HAP-1 (cell line): ENCODE data around the gene APOBEC3A.

Source experiments
- DNase-seq, 2 experiments: peaks; one replicate each; pipeline ENCODE4 v3.0.0-alpha.2; 2016 to 2020; ENCODE audit warnings: low spot score in 2 of 2
- H3K27me3 ChIP-seq: fragments of 250-450 bp; sonication (Bioruptor Pico); 2 replicates; pipeline ENCODE4 v1.5.1; 2020; ENCODE audit warnings: low read depth, mild to moderate bottlenecking, moderate library complexity
- H3K36me3 ChIP-seq: fragments of 250-450 bp; sonication (Bioruptor Pico); replicated peaks from 2 replicates; pipeline ENCODE4 v1.5.1; 2020; ENCODE audit warnings: mild to moderate bottlenecking
- H3K4me1 ChIP-seq: fragments of 250-450 bp; sonication (Bioruptor Pico); 2 replicates; pipeline ENCODE4 v1.5.1; 2020; ENCODE audit warnings: mild to moderate bottlenecking
- H3K4me3 ChIP-seq: fragments of 250-450 bp; sonication (Bioruptor Pico); 2 replicates; pipeline ENCODE4 v1.5.1; 2020; ENCODE audit warnings: mild to moderate bottlenecking, moderate library complexity
- H3K9me3 ChIP-seq: fragments of 250-450 bp; sonication (Bioruptor Pico); 2 replicates; pipeline ENCODE4 v1.5.1; 2020; ENCODE audit warnings: mild to moderate bottlenecking, moderate library complexity
- in situ Hi-C: fragments of 300-500 bp; cut with MboI; formaldehyde crosslinking; loops from 3 replicates; pipeline ENCODE4 v1.14.3; 2020; ENCODE audit warnings: low sequenced_read_pairs, inconsistent platforms, mixed read lengths

Gene APOBEC3A

DNA sequence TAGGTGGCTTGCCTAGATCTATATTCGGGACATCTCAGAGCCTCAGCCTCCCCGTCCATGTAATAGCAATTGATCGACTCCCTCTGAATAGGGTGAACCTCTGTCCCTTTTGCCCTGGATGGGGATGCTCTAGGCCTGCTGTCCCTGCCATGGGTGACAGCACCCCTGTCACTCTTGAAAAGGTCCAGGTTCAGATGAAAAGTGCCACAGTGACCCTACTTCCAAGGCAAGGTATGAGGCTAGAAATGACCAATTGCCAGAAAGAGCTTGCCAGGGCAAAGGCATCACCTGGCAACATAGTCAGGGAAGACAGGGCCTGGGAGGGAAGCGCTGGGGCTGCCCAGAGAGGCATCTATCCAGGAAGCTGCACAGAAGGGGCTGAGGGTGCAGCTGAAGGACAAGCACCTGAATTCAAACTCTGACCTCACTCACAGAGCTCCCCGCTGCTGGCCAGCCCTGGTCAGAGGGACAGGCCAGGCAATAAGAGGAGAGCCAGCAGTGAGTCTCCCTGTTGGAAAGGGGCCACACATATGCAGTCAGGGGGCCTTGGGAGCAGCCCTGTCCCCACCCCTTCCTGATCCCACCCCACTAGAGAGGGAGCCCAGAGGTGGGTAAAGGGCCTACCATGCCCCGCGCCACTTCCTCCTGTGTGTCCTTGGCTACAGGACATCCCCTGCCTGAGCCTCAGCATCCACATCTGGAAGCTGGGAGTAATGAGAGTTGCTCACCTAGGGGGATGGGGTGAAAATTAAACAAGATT lies 9.0 kb upstream of the APOBEC3A start:
- Histone ChIP-seq H3K27me3 (peaks cover 50% of the 10 kb centered on the region), H3K9me3 (no peaks in the 10 kb centered on the region), H3K36me3 (no peaks in the 10 kb centered on the region), H3K4me1 (no peaks in the 10 kb centered on the region), H3K4me3 (no peak overlapping the region)
- no peak for DNase-seq
- in situ Hi-C loops, result no loop called here

DNA sequence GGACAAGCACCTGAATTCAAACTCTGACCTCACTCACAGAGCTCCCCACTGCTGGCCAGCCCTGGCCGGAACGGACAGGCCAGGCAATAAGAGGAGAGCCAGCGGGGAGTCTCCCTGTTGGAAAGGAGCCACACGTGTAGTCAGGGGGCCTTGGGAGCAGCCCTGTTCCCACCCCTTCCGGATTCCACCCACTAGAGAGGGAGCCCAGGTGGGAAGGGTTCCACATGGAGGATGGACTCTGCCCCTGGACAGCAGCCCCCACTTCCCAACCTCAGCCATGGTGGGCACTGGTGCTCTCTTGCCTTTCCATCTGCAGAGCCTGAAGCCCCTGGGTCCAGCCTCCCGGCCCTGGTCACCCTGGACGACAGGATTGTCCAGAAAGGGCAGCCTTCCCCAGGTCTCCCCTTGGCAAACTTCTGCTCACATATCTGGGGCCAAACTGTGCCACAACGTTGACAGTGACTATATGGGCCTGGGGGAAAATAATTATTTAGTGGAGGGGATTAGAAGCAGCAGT lies 7.5 kb upstream of the APOBEC3A start:
- peaks cover 37% of the 10 kb centered on the region for H3K27me3 ChIP-seq
- no peaks in the 10 kb centered on the region for H3K4me1 ChIP-seq
- DNase-seq, result no peak
- no peaks in the 10 kb centered on the region for H3K9me3 ChIP-seq
- in situ Hi-C loops, result no loop called here
- no peak overlapping the region for H3K4me3 ChIP-seq
- no peaks in the 10 kb centered on the region for H3K36me3 ChIP-seq

- DNase-seq, result no peak
- in situ Hi-C loops, result no loop called here
- H3K27me3 ChIP-seq, result peaks cover 33% of the 10 kb centered on the region
Measured at GRCh38 chr22:38950527-38951295, 6.7 kb upstream of the APOBEC3A start.

GRCh38 chr22:38951734-38952133 lies 5.7 kb upstream of the APOBEC3A start:
- no peaks in the 10 kb centered on the region for H3K36me3 ChIP-seq
- no peak overlapping the region for H3K4me3 ChIP-seq
- in situ Hi-C loops, result no loop called here
- peaks cover 25% of the 10 kb centered on the region for H3K27me3 ChIP-seq
- H3K4me1 ChIP-seq, result no peaks in the 10 kb centered on the region
- no peaks in the 10 kb centered on the region for H3K9me3 ChIP-seq
- no peak for DNase-seq

More at GRCh38 chr22:38950527-38951295, 6.7 kb upstream of the APOBEC3A start:
- Histone ChIP-seq H3K36me3 (no peaks in the 10 kb centered on the region), H3K4me1 (no peaks in the 10 kb centered on the region), H3K4me3 (no peak overlapping the region), H3K9me3 (no peaks in the 10 kb centered on the region)

GRCh38 chr22:38952281-38952993 lies 5.0 kb upstream of the APOBEC3A start:
- DNase-seq, result no peak
- no peaks in the 10 kb centered on the region for H3K9me3 ChIP-seq
- H3K27me3 ChIP-seq, result peaks cover 18% of the 10 kb centered on the region
- no peaks in the 10 kb centered on the region for H3K4me1 ChIP-seq
- H3K36me3 ChIP-seq, result no peaks in the 10 kb centered on the region
- in situ Hi-C loops, result no loop called here
- H3K4me3 ChIP-seq, result no peak overlapping the region

DNA sequence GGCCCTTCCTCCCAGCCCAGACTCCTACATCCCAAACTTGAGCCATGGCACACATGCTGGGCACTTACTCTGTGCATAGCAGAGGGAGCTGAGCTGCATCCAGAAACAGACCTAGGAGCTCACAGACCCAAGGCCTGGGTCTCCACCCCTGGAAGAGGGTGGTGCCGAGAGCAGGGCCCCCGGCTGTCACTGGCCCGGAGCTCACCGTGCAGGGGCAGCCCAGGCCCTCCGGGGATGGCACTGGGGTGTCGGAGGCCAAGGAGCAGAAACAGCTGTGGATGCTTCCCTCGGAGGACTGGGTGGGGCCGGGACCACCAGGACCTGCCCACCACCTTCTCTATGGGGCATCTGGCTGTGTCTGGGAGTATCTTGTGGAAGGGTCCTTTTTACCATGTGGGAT lies 4.3 kb upstream of the APOBEC3A start:
- no peaks in the 10 kb centered on the region for H3K9me3 ChIP-seq
- peaks cover 18% of the 10 kb centered on the region for H3K27me3 ChIP-seq
- no peaks in the 10 kb centered on the region for H3K36me3 ChIP-seq
- no peaks in the 10 kb centered on the region for H3K4me1 ChIP-seq
- no peak for DNase-seq
- in situ Hi-C loops, result no loop called here
- no peak overlapping the region for H3K4me3 ChIP-seq

GRCh38 chr22:38953577-38954413 lies 3.6 kb upstream of the APOBEC3A start:
- DNase-seq, result no peak

DNA sequence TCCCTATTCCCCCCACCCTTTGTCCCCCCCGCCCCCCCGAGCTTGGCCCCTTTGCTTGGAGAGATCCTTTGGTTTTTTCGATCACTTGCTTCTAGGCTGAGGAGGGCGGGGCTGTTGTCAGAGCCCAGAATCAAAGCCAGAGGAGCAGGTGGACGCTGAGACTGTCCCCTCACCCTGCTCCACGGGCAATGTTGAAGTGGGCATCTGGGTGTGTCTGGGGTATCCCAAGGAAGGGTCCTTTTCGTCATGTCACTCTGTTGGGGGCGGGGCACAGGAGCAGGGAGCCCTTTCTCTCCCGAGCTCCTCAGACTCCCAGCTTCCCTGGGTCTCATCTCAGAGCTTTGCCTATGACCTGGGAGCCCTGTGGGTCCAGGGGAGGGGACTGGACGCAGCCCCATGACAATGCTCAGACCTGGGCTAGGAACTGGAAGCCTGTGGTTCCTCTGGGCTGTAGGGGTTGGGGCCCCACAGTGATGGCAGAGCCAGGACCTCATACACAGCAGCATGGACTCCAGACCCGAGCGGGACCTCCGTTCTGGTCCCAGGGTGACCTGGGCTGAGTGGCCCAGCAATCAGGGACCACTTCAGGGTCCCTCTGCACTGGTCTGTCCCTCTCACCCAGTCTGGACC lies 2.9 kb upstream of the APOBEC3A start:
- Histone ChIP-seq H3K36me3 (no peaks in the 10 kb centered on the region), H3K27me3 (peaks cover 15% of the 10 kb centered on the region), H3K9me3 (no peaks in the 10 kb centered on the region), H3K4me1 (no peaks in the 10 kb centered on the region), H3K4me3 (no peak overlapping the region)
- DNase-seq, result no peak
- in situ Hi-C loops, result no loop called here

More at GRCh38 chr22:38953577-38954413, 3.6 kb upstream of the APOBEC3A start:
- H3K36me3 ChIP-seq, result no peaks in the 10 kb centered on the region
- no peaks in the 10 kb centered on the region for H3K9me3 ChIP-seq
- no peaks in the 10 kb centered on the region for H3K4me1 ChIP-seq
- H3K27me3 ChIP-seq, result peaks cover 15% of the 10 kb centered on the region
- in situ Hi-C loops, result no loop called here
- H3K4me3 ChIP-seq, result no peak overlapping the region

DNA sequence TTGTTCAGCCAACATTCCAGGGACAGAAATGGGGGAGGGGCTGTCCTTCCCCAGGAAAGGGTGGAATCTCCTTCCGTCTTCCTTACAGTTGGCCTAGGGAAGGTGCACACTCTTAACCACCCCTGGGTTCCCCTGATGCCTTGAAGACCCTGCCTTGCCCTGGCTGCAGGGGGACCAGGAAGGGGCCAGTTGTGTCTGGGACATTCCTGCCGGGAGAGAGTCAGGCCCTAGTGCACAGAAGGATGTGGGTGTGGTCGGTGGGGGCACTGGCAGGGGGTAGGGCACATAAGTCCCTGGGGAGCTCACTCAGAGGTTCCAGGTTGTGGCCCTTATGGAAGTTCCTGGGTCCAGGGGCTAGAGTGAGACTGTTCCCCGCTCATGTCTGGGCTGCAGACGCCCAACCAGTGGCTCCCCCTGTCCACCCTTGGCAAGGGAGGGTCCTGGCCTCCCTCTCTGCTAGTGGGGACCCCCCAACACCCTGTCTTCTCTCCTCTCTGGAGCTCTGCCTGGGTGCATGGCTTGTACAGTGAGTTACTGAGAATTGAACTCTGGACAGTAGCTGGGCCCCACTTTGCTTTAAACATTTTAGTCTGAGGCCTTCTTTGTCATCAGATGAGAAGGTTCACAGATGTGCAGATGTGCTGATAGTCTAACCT lies 2.0 kb upstream of the APOBEC3A start:
- peaks cover 15% of the 10 kb centered on the region for H3K27me3 ChIP-seq
- in situ Hi-C loops, result no loop called here
- no peaks in the 10 kb centered on the region for H3K36me3 ChIP-seq
- H3K4me3 ChIP-seq, result no peak overlapping the region
- no peaks in the 10 kb centered on the region for H3K4me1 ChIP-seq
- no peaks in the 10 kb centered on the region for H3K9me3 ChIP-seq
- DNase-seq, result no peak

DNA sequence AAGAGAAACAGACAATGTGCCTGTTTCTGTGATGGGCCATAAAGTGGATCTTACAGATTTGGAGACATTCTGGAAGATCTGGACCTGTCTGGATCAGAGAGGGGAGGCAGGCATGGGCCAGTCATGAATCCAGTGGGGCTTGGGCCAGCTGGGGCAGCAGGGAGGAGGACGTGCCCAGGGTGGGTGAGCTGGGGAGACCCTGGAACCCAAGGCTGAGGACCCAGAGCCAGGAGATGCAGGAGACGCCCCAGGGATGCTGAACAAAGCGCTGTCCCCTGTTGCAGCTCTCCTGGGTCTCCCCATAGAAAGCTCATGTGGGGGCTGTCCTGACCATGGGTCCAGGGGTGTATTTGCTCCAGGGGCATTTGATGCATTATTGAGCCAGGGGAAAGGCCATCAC lies 1.5 kb upstream of the APOBEC3A start:
- Histone ChIP-seq H3K4me3 (no peak overlapping the region), H3K27me3 (peaks cover 15% of the 10 kb centered on the region), H3K4me1 (no peaks in the 10 kb centered on the region), H3K9me3 (no peaks in the 10 kb centered on the region), H3K36me3 (no peaks in the 10 kb centered on the region)
- no peak for DNase-seq
- in situ Hi-C loops, result no loop called here

DNA sequence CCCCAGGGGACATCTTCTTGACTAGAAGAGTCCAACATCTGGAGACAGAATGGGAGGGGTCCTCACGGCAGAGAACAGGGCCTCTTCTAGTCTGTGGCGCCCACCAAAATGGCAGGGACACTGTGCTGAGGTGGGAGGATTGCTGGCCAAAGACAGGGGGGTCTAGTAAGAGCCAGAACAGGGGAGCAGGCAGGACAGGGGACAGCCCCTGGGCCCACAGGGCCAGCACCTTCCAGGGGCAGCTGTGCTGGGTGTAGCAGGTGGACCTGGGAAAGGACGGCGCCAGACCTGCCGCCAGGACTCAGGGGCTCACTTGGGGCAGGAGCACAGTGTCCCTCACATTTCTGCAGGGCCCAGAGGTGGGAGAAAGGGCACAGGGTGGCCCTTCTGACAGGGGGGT lies 858 bp upstream of the APOBEC3A start:
- Histone ChIP-seq H3K4me1 (no peaks in the 10 kb centered on the region), H3K36me3 (no peaks in the 10 kb centered on the region), H3K27me3 (peaks cover 15% of the 10 kb centered on the region), H3K9me3 (no peaks in the 10 kb centered on the region), H3K4me3 (no peak overlapping the region)
- in situ Hi-C loops, result no loop called here
- DNase-seq, result no peak

- H3K9me3 ChIP-seq, result no peaks in the 10 kb centered on the region
- no peaks in the 10 kb centered on the region for H3K36me3 ChIP-seq
- no peak overlapping the region for H3K4me3 ChIP-seq
- no peaks in the 10 kb centered on the region for H3K4me1 ChIP-seq
- no peak for DNase-seq
- in situ Hi-C loops, result no loop called here
- H3K27me3 ChIP-seq, result peaks cover 9% of the 10 kb centered on the region
Measured at GRCh38 chr22:38957808-38958650, 620 bp downstream of the APOBEC3A start.
